Sigmoid colon (tissue), 4 donors: ENCODE measurements around the gene PRG3.

ENCODE experiments used
- EP300 ChIP-seq, 4 donors: sonication (generic); formaldehyde crosslinking; IDR thresholded peaks; one replicate each; pipeline ENCODE4 v1.6.1; 2017; ENCODE audit warnings: antibody characterized with exemption in 4 of 4
- POLR2A ChIP-seq, 2 donors: fragments of 450-650 bp; IDR thresholded peaks; one replicate each; pipeline ENCODE4 v1.6.1; 2016; ENCODE audit warnings: antibody characterized with exemption in 2 of 2, mild to moderate bottlenecking in 2 of 2, moderate library complexity in 2 of 2
- TF ChIP-seq, protein P1 (sequence below), 4 experiments: fragments of 450-650 bp in 3 of 4; fragments of 200-600 bp in 1 of 4; IDR thresholded peaks; one replicate each; pipeline ENCODE4 v1.5.1; 2016 to 2019; ENCODE audit warnings: antibody characterized with exemption in 4 of 4, mild to moderate bottlenecking in 3 of 4, moderate library complexity in 2 of 4

DNA sequence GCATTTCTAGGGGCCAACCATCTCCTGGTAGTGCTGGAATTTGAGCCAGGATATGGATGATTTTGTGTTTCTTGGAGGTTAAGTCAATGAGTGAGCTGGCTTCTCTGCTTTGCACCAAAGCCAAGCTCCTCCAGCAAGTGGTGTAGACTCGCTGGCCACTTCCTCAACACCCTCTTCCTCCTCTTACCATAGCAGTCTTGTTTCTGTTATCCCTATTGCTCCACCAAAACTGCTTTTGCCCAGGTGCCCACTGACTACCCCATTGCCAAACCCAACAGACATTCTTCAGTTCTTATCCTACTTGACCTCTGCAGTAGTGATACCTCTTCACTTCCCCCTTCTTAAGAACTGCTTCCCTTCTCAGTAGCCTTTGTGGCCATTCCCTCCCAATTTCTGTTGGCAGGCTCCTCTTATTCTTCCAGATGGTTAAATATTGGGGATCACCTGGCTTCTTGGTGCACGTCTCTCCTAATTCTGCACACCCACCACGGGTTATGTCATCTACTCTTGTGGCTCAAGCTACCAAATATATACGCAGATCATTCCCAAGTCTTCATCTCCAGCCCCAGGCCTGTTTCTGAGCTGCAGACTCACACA lies 16.5 kb upstream of the PRG3 start:
- TF ChIP-seq POLR2A (IDR thresholded peaks at IDR 0.05) (no peak), EP300 (IDR thresholded peaks at IDR 0.05) (no peak)
- TF ChIP-seq, protein P1, sequence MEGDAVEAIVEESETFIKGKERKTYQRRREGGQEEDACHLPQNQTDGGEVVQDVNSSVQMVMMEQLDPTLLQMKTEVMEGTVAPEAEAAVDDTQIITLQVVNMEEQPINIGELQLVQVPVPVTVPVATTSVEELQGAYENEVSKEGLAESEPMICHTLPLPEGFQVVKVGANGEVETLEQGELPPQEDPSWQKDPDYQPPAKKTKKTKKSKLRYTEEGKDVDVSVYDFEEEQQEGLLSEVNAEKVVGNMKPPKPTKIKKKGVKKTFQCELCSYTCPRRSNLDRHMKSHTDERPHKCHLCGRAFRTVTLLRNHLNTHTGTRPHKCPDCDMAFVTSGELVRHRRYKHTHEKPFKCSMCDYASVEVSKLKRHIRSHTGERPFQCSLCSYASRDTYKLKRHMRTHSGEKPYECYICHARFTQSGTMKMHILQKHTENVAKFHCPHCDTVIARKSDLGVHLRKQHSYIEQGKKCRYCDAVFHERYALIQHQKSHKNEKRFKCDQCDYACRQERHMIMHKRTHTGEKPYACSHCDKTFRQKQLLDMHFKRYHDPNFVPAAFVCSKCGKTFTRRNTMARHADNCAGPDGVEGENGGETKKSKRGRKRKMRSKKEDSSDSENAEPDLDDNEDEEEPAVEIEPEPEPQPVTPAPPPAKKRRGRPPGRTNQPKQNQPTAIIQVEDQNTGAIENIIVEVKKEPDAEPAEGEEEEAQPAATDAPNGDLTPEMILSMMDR (IDR thresholded peaks at IDR 0.05), result no peak
